Dedifferentiated amniotic fluid mesenchymal stem cell (primary cell): Measurements from ENCODE around the gene CTSV.
A peak's percentile ranks its signal among the peaks of the same experiment; 100 is the strongest.
"Not testable (repeated sequence)": the region's sequence is repeated elsewhere in the genome, so short reads cannot be mapped to it uniquely, and the experiment has no call there.

ENCODE experiments used
- DNase-seq: peaks from one replicate; pipeline ENCODE4 v3.0.0-alpha.2; 2016; ENCODE audit errors: extremely low spot score

Gene CTSV

GRCh38 chr9:97038611-97039513 lies at the start of gene CTSV:
TSS of gene CTSV (minus strand) at chr9:97039142. CDS start at chr9:97038043, 1,099 bp downstream.
- DNase-seq, result peak; percentile 47

- DNase-seq, result not testable (repeated sequence)
Observed at GRCh38 chr9:97087668-97088215, 48.8 kb upstream of the CTSV start.

GRCh38 chr9:97084562-97084991 lies 45.6 kb upstream of the CTSV start:
- not testable (repeated sequence) for DNase-seq

GRCh38 chr9:97078362-97078761 lies 39.4 kb upstream of the CTSV start:
- DNase-seq, result no peak

- no peak for DNase-seq
Observed at GRCh38 chr9:97077452-97078295, 38.7 kb upstream of the CTSV start.

GRCh38 chr9:97076731-97077451 lies 37.9 kb upstream of the CTSV start:
- DNase-seq, result not testable (repeated sequence)

GRCh38 chr9:97076238-97076637 lies 37.3 kb upstream of the CTSV start:
- no peak for DNase-seq

- no peak for DNase-seq
Observed at GRCh38 chr9:97075289-97075985, 36.5 kb upstream of the CTSV start.

- no peak for DNase-seq
Observed at GRCh38 chr9:97073506-97073905, 34.6 kb upstream of the CTSV start.

- no peak for DNase-seq
Observed at GRCh38 chr9:97072285-97072776, 33.4 kb upstream of the CTSV start.

GRCh38 chr9:97070325-97070724 lies 31.4 kb upstream of the CTSV start:
- DNase-seq, result not testable (repeated sequence)

GRCh38 chr9:97067490-97067889 lies 28.5 kb upstream of the CTSV start:
- DNase-seq, result no peak

GRCh38 chr9:97064176-97064575 lies 25.2 kb upstream of the CTSV start:
- DNase-seq, result no peak

GRCh38 chr9:97060796-97061195 lies 21.9 kb upstream of the CTSV start:
- DNase-seq, result no peak

GRCh38 chr9:97059626-97060025 lies 20.7 kb upstream of the CTSV start:
- no peak for DNase-seq

- no peak for DNase-seq
Observed at GRCh38 chr9:97057651-97058050, 18.7 kb upstream of the CTSV start.

- DNase-seq, result not testable (repeated sequence)
Observed at GRCh38 chr9:97055891-97056290, 16.9 kb upstream of the CTSV start.

GRCh38 chr9:97053717-97054116 lies 14.8 kb upstream of the CTSV start:
- no peak for DNase-seq

GRCh38 chr9:97052735-97053134 lies 13.8 kb upstream of the CTSV start:
- DNase-seq, result no peak

- no peak for DNase-seq
Observed at GRCh38 chr9:97046228-97046627, 7.3 kb upstream of the CTSV start.

- no peak for DNase-seq
Observed at GRCh38 chr9:97045300-97045699, 6.4 kb upstream of the CTSV start.
